K562 (cell line): ENCODE measurements around the gene GPM6B. TPM values are rescaled to one million over a fixed set of nuclear protein-coding genes. Genes with fewer than 3 reads are reported as not detected.

Experiments used
- DEAF1 ChIP-seq: fragments of 450-650 bp; formaldehyde crosslinking; IDR thresholded peaks from 2 replicates; pipeline ENCODE4 v1.4.0; 2020; ENCODE audit warnings: mild to moderate bottlenecking, moderate library complexity
- FOXK2 ChIP-seq, 2 experiments: fragments of 450-650 bp; IDR thresholded peaks in 1 of 2; conservative IDR thresholded peaks in 1 of 2; 2 replicates each; pipeline ENCODE4 v1.6.1; 2016; ENCODE audit warnings: low read depth in 2 of 2, mild to moderate bottlenecking in 1 of 2
- RAD21 ChIP-seq, 2 experiments: fragments of 250-450 bp in 1 of 2; fragments of 450-650 bp in 1 of 2; sonication (Bioruptor Pico) in 1 of 2; formaldehyde crosslinking in 1 of 2; IDR thresholded peaks in 1 of 2; conservative IDR thresholded peaks in 1 of 2; 2 replicates each; pipeline versions ENCODE4 v1.4.0 to v1.8.0; 2020 to 2022; ENCODE audit warnings: mild to moderate bottlenecking in 2 of 2, moderate library complexity in 1 of 2
- RERE ChIP-seq: sonication (generic); formaldehyde crosslinking; IDR thresholded peaks from 2 replicates; pipeline ENCODE4 v1.8.0; 2023; ENCODE audit warnings: missing genetic modification reagents, mild to moderate bottlenecking, borderline replicate concordance
- polyA plus RNA-seq, 8 experiments: library from polyadenylated mRNA; depleted of rRNA in 4 of 8; stranded (reverse) in 5 of 8; unstranded in 3 of 8; fragments of >200 nt; fragmentation: Nextera tagmentation in 2 of 8; fragmentation: Illumina TruSeq in 1 of 8; extraction: Ambion mirVana in 2 of 8; extraction: Trizol in 1 of 8; gene quantifications; 2 replicates each; pipeline versions ENCODE4 v1.2.1 to v1.2.3, GENCODE V29; 2011 to 2014; ENCODE audit warnings: inconsistent platforms in 1 of 8, missing spikeins in 1 of 8
- total RNA-seq, 7 experiments: library from RNA; depleted of rRNA in 6 of 7; stranded (reverse); fragments of >200 nt in 6 of 7; fragmentation: Illumina TruSeq in 2 of 7; extraction: Trizol in 2 of 7; gene quantifications; 2 replicates each; pipeline versions ENCODE4 v1.2.1 to v1.2.3, GENCODE V29; 2011 to 2021; ENCODE audit warnings: low replicate concordance in 1 of 7

The GPM6B gene
- total and polyA plus RNA-seq, 9 of the 15 experiments (the other 6 are each of a cell fraction or from before 2014, with no cell fraction given), result 0.14 to 0.32 TPM; not detected in 7

- TF ChIP-seq DEAF1 (CRISPR knock-in tag) (peak; percentile 32; the same call in 1 of the 2 replicates), RERE (CRISPR knock-in tag) (no peak), FOXK2 (conservative IDR thresholded peaks at IDR 0.05 in 1 of 2, IDR thresholded peaks at IDR 0.05 in 1 of 2; ENCODE audit: low read depth in 2 of 2) (no peak), RAD21 (CRISPR knock-in tag; conservative IDR thresholded peaks at IDR 0.05 in 1 of 2, IDR thresholded peaks at IDR 0.05 in 1 of 2) (peak; percentile 46 to 62)
These were observed 69.1 kb downstream of the GPM6B start (continued) for GRCh38 chrX:13747836-13748235.
